Colonic mucosa (tissue), 4 donors: ENCODE data around the gene CHDH. TPM values are rescaled to one million over a fixed set of nuclear protein-coding genes. Genes with fewer than 3 reads are reported as not detected.

Experiments used
- DNase-seq: peaks from one replicate; pipeline ENCODE4 v3.0.0-alpha.2; 2020
- H3K27ac ChIP-seq: fragments of 200-600 bp; one replicate; pipeline ENCODE4 v1.8.0; 2021
- H3K27me3 ChIP-seq: fragments of 200-600 bp; one replicate; pipeline ENCODE4 v1.8.0; 2021
- H3K36me3 ChIP-seq: fragments of 200-600 bp; one replicate; pipeline ENCODE4 v1.8.0; 2021
- H3K4me1 ChIP-seq: fragments of 200-600 bp; one replicate; pipeline ENCODE4 v1.8.0; 2021; ENCODE audit warnings: mild to moderate bottlenecking
- H3K4me3 ChIP-seq: fragments of 200-600 bp; one replicate; pipeline ENCODE4 v1.8.0; 2021
- H3K9ac ChIP-seq, 2 donors: one replicate each; pipeline ENCODE4 v1.7.0; 2013; ENCODE audit warnings: control low read depth in 2 of 2, low read depth in 2 of 2, low read length in 2 of 2
- H3K9me3 ChIP-seq: fragments of 200-600 bp; one replicate; pipeline ENCODE4 v1.8.0; 2021
- CTCF ChIP-seq: fragments of 200-600 bp; IDR thresholded peaks from one replicate; pipeline ENCODE4 v1.8.0; 2022; ENCODE audit warnings: antibody characterized with exemption, mild to moderate bottlenecking
- intact Hi-C: fragments of 100-400 bp; cut with DNase I; formaldehyde crosslinking; loops from one replicate; pipeline ENCODE4 v1.14.1; 2022
- total RNA-seq, 2 donors: library from RNA; stranded (reverse); fragmentation: NEBNext Ultra II Directional in 1 of 2; extraction: Animal tissue kit (Norgen Biotek cat#: 25700) in 1 of 2; gene quantifications; one replicate each; pipeline ENCODE4 v1.2.1, GENCODE V29; 2021
- donor health status: healthy.
- donor health status: DM: no; HTN: no; CAD: no.
- donor health status: DM: no; HTN: no; CAD: no.

Gene CHDH
- total RNA-seq, 2 donors from 2014 or later = 41.5 to 48.6 TPM

GRCh38 chr3:53780171-53780570, 66.0 kb downstream of the CHDH start:
- no peak for TF ChIP-seq CTCF
- Histone ChIP-seq H3K9me3 (no peaks in the 10 kb centered on the region), H3K27me3 (no peaks in the 10 kb centered on the region), H3K4me3 (no peak overlapping the region), H3K9ac (no peak overlapping the region), H3K27ac (no peak overlapping the region), H3K36me3 (no peaks in the 10 kb centered on the region), H3K4me1 (no peaks in the 10 kb centered on the region)
- intact Hi-C loops = no loop called here
- no peak for DNase-seq

DNA sequence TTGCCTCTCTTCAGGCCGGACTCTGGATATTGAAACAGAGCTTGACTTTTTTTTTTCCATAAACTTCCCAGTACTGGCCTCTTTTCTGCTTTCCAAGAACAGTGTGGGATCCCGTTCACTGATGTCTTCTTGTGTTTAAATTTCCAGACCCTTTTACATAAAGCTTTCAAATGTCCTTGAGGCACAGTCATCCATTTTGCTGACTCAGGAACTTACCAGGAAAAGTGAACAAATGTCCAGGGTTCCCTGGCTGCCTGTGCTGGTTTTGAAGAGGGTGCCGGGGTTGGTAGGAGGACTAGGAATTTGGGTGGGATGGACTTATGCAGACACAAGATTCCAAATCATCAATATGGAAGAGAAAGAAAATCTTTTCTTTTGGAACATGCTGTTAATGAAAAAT, 68.1 kb downstream of the CHDH start:
- no peak for TF ChIP-seq CTCF
- H3K9ac ChIP-seq = no peak overlapping the region
- no peaks in the 10 kb centered on the region for H3K9me3 ChIP-seq
- H3K27me3 ChIP-seq = no peaks in the 10 kb centered on the region
- DNase-seq = no peak
- H3K4me1 ChIP-seq = no peaks in the 10 kb centered on the region
- no peak overlapping the region for H3K27ac ChIP-seq
- no peaks in the 10 kb centered on the region for H3K36me3 ChIP-seq
- intact Hi-C loops = no loop called here
- H3K4me3 ChIP-seq = no peak overlapping the region

DNA sequence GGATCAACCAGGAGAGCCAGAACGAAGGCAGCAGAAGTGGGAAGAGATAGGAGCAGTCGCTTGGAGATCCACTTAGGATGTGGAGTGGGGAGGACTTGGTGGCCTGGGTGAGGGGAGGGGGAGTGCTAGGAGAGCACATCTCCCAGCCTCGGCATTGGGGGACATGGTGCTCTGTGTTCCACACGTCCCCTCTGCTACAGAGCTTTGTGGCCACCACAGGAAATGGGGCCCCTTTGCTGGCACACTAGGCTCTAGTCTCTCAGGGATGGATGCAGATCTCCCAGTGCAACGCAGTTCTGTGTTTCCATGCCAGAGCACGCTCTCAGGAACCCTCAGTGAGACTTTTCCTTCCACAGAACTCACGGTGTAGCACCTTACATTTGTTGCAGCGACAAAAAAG, 68.8 kb downstream of the CHDH start:
- no peak overlapping the region for H3K4me3 ChIP-seq
- no peaks in the 10 kb centered on the region for H3K4me1 ChIP-seq
- intact Hi-C loops = no loop called here
- no peak for TF ChIP-seq CTCF
- H3K9me3 ChIP-seq = no peaks in the 10 kb centered on the region
- no peak overlapping the region for H3K27ac ChIP-seq
- H3K27me3 ChIP-seq = no peaks in the 10 kb centered on the region
- no peak for DNase-seq
- no peaks in the 10 kb centered on the region for H3K36me3 ChIP-seq
- H3K9ac ChIP-seq = no peak overlapping the region

DNA sequence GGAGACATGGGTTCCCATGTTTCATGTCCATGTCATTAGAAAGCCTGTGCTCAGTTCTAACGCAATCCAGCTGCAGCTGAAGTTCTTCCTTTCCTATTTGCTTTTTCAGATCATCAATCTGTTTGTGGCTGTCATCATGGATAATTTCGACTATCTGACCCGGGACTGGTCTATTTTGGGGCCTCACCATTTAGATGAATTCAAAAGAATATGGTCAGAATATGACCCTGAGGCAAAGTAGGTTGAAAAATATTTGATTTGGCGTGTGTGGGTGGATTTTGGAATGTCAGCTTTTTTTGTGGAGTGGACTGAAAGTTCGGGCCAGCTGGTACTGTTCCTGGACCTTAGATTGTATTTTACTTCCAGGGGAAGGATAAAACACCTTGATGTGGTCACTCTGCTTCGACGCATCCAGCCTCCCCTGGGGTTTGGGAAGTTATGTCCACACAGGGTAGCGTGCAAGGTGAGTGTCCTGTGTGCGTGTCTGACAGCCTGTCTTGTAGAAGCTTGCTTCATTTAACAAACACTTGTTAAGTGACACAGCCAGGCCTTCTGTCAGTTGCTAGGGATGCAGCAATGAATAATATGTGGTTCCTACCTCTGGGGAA, 69.6 kb downstream of the CHDH start:
- no peak for DNase-seq
- Histone ChIP-seq H3K4me1 (no peaks in the 10 kb centered on the region), H3K9me3 (no peaks in the 10 kb centered on the region), H3K4me3 (no peak overlapping the region), H3K27me3 (no peaks in the 10 kb centered on the region), H3K9ac (no peak overlapping the region), H3K27ac (no peak overlapping the region), H3K36me3 (no peaks in the 10 kb centered on the region)
- TF ChIP-seq CTCF = no peak
- intact Hi-C loops = no loop called here

DNA sequence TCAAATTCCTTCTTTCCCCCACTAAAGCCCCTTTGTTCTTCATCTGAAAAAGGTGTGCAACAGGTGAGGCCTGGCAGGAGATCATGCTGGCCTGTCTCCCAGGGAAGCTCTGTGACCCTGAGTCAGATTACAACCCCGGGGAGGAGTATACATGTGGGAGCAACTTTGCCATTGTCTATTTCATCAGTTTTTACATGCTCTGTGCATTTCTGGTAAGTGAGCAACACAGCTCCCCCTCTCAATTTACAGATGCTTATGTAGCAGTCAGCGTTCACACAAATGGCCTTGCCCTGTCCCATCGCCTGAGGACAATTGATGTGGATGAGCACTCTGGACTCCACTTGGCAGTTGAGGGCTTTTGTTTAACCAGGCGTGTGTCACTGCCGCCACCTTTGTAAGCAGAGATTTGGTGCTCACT, 70.4 kb downstream of the CHDH start:
- H3K9ac ChIP-seq = no peak overlapping the region
- H3K9me3 ChIP-seq = no peaks in the 10 kb centered on the region
- intact Hi-C loops = no loop called here
- no peaks in the 10 kb centered on the region for H3K27me3 ChIP-seq
- no peaks in the 10 kb centered on the region for H3K4me1 ChIP-seq
- no peak for TF ChIP-seq CTCF
- H3K4me3 ChIP-seq = no peak overlapping the region
- no peak overlapping the region for H3K27ac ChIP-seq
- DNase-seq = no peak
- H3K36me3 ChIP-seq = no peaks in the 10 kb centered on the region
